Fibroblast of lung (primary cell): ENCODE data around the gene MATK. TPM values are rescaled to one million over a fixed set of nuclear protein-coding genes. Genes with fewer than 3 reads are reported as not detected.

Experiments used
- DNase-seq, 2 donors: peaks; one replicate each; pipeline versions ENCODE4 v3.0.0 to v3.0.0-alpha.2; 2010; ENCODE audit warnings: low read depth in 2 of 2
- H2AFZ ChIP-seq: 2 replicates; pipeline ENCODE4 v1.5.1; 2012; ENCODE audit warnings: low read length, control low read depth, inconsistent platforms
- H3K27ac ChIP-seq: 2 replicates; pipeline ENCODE4 v1.5.1; 2011; ENCODE audit warnings: low read length, control low read depth; ENCODE audit not compliant: insufficient read depth
- H3K27me3 ChIP-seq: 2 replicates; pipeline ENCODE4 v1.5.1; 2011; ENCODE audit warnings: mild to moderate bottlenecking, low read length; ENCODE audit not compliant: control insufficient read depth, insufficient read depth
- H3K36me3 ChIP-seq: 2 replicates; pipeline ENCODE4 v1.5.1; 2011; ENCODE audit warnings: low read length; ENCODE audit not compliant: control insufficient read depth, insufficient read depth
- H3K4me1 ChIP-seq: 2 replicates; pipeline ENCODE4 v1.5.1; 2011; ENCODE audit warnings: low read length; ENCODE audit not compliant: control insufficient read depth, insufficient read depth; ENCODE audit errors: extremely low read depth
- H3K4me2 ChIP-seq: 2 replicates; pipeline ENCODE4 v1.5.1; 2011; ENCODE audit warnings: low read length, control low read depth; ENCODE audit not compliant: insufficient read depth; ENCODE audit errors: extremely low read depth
- H3K4me3 ChIP-seq, 4 experiments: fragments of 200-600 bp in 1 of 4; sonication (generic) in 1 of 4; replicated peaks in 1 of 4; 2 replicates each; pipeline ENCODE4 v1.5.1; 2011 to 2016; ENCODE audit warnings: low read length in 4 of 4, low read depth in 3 of 4, mild to moderate bottlenecking in 3 of 4, control low read depth in 2 of 4, inconsistent platforms in 1 of 4, mixed read lengths in 1 of 4; ENCODE audit not compliant: insufficient read depth in 1 of 4; ENCODE audit errors: control extremely low read depth in 1 of 4
- H3K79me2 ChIP-seq: 2 replicates; pipeline ENCODE4 v1.5.1; 2012; ENCODE audit warnings: mild to moderate bottlenecking, low read length, inconsistent platforms; ENCODE audit not compliant: control insufficient read depth, insufficient read depth
- H3K9ac ChIP-seq: 2 replicates; pipeline ENCODE4 v1.5.1; 2011; ENCODE audit warnings: mild to moderate bottlenecking, low read length, control low read depth; ENCODE audit not compliant: insufficient read depth
- H3K9me3 ChIP-seq: 2 replicates; pipeline ENCODE4 v1.5.1; 2012; ENCODE audit warnings: low read depth, low read length; ENCODE audit not compliant: control insufficient read depth, insufficient read depth
- H4K20me1 ChIP-seq: 2 replicates; pipeline ENCODE4 v1.5.1; 2011; ENCODE audit warnings: low read length; ENCODE audit not compliant: control insufficient read depth, insufficient read depth; ENCODE audit errors: extremely low read depth
- EZH2 ChIP-seq: IDR thresholded peaks from 2 replicates; pipeline ENCODE4 v1.5.1; 2012; ENCODE audit warnings: low read length, control low read depth, mild to moderate bottlenecking; ENCODE audit errors: missing control alignments
- polyA plus RNA-seq, 2 donors: library from polyadenylated mRNA; depleted of rRNA in 1 of 2; stranded (reverse) in 1 of 2; unstranded in 1 of 2; fragments of >200 nt; gene quantifications; 2 replicates each; pipeline ENCODE4 v1.2.1, GENCODE V29; 2011 to 2012; ENCODE audit warnings: missing spikeins in 1 of 2
- total RNA-seq: library from RNA; depleted of rRNA; stranded (reverse); fragments of >200 nt; gene quantifications from 2 replicates; pipeline ENCODE4 v1.2.1, GENCODE V29; 2014
- TF ChIP-seq, protein P1 (sequence below), 2 donors: IDR thresholded peaks in 1 of 2; conservative IDR thresholded peaks in 1 of 2; 1 replicate in 1 of 2; 2 replicates in 1 of 2; pipeline ENCODE4 v1.5.1; 2011 to 2012; ENCODE audit warnings: low read length in 2 of 2, control low read depth in 1 of 2, inconsistent platforms in 1 of 2, low read depth in 1 of 2, mild to moderate bottlenecking in 1 of 2

MATK gene
- total and polyA plus RNA-seq, 2 donors (not counting 1 experiment from before 2014, with no cell fraction given), result under 0.01 TPM; not detected in 1

DNA sequence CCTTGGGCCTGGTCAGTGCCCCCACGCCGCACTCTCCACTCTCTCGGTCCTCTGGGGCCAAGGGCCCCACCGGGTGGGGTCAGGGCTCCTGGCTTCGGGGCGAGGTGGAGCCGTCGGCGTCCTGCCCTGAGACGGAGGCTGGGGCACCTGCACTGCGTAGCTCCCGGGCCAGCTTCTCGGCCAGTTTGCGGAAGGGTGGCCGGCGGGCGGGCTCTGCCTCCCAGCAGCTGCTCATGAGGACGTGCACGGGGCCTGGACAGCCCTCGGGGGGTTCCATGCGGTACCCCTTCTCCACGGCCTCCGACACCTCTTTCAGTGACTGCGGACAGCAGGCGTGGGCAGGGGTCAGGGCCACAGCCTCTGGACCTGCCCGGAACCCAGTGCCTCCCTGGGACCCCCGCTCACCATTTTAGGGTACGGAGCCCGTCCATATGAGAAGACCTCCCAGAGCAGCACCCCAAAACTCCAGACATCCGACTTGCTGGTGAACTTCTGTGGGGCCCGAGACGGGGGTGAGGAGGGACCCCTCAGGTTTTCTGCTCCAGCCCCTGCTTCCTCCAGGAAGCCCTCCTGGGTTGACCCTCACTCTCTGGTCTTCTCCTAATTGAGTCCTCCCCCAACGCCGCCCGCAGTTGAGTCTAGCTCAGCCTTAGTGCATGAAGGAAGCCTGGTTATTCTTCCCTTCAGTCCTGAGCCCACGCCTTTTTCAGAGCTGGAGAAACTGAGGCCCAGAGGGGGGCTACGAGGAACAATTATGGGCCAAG, 7.9 kb downstream of the MATK start:
- no peak overlapping the region for H3K4me2 ChIP-seq
- no peaks in the 10 kb centered on the region for H3K36me3 ChIP-seq
- H3K27ac ChIP-seq, result no peak overlapping the region
- H3K9ac ChIP-seq, result no peak overlapping the region
- DNase-seq, result no peak
- no peaks in the 10 kb centered on the region for H3K9me3 ChIP-seq
- no peaks in the 10 kb centered on the region for H4K20me1 ChIP-seq
- H3K4me1 ChIP-seq, result no peaks in the 10 kb centered on the region
- H3K27me3 ChIP-seq, result no peaks in the 10 kb centered on the region
- TF ChIP-seq, protein P1, sequence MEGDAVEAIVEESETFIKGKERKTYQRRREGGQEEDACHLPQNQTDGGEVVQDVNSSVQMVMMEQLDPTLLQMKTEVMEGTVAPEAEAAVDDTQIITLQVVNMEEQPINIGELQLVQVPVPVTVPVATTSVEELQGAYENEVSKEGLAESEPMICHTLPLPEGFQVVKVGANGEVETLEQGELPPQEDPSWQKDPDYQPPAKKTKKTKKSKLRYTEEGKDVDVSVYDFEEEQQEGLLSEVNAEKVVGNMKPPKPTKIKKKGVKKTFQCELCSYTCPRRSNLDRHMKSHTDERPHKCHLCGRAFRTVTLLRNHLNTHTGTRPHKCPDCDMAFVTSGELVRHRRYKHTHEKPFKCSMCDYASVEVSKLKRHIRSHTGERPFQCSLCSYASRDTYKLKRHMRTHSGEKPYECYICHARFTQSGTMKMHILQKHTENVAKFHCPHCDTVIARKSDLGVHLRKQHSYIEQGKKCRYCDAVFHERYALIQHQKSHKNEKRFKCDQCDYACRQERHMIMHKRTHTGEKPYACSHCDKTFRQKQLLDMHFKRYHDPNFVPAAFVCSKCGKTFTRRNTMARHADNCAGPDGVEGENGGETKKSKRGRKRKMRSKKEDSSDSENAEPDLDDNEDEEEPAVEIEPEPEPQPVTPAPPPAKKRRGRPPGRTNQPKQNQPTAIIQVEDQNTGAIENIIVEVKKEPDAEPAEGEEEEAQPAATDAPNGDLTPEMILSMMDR (conservative IDR thresholded peaks at IDR 0.05 in 1 of 2, IDR thresholded peaks at IDR 0.05 in 1 of 2; ENCODE audit: low read depth in 1 of 2, low read length in 2 of 2), result no peak
- TF ChIP-seq EZH2, result no peak
- H3K4me3 ChIP-seq, result no peak overlapping the region
- H2AFZ ChIP-seq, result no peak overlapping the region
- H3K79me2 ChIP-seq, result no peaks in the 10 kb centered on the region

- Histone ChIP-seq H4K20me1 (no peaks in the 10 kb centered on the region), H3K4me1 (no peaks in the 10 kb centered on the region), H3K36me3 (no peaks in the 10 kb centered on the region), H3K27me3 (no peaks in the 10 kb centered on the region), H3K4me3 (no peak overlapping the region), H3K27ac (no peak overlapping the region), H3K4me2 (no peak overlapping the region), H3K79me2 (no peaks in the 10 kb centered on the region), H2AFZ (no peak overlapping the region), H3K9ac (no peak overlapping the region), H3K9me3 (no peaks in the 10 kb centered on the region)
- DNase-seq, result no peak
- TF ChIP-seq EZH2, result no peak
- TF ChIP-seq, protein P1 (conservative IDR thresholded peaks at IDR 0.05 in 1 of 2, IDR thresholded peaks at IDR 0.05 in 1 of 2; ENCODE audit: low read depth in 1 of 2, low read length in 2 of 2), result no peak
These were observed 9.6 kb downstream of the MATK start for GRCh38 chr19:3776479-3777040.

DNA sequence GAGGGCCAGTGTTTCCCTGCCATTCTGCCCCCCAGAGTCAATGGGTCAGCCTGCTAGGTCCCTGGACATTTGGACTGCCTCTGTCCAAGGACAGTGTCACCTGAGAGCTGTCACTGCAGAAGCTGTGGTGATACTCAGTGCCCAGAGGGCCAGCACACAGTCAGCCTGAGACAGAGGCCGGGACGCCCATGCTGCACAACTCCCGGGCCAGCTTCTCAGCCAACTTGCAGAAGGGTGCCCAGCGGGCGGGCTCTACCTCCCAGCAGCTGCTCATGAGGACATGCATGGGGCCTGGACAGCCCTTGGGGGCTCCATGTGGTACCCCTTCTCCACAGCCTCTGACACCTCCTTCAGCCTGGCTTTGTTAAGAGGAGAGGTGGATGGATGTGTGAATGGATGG, 10.3 kb downstream of the MATK start:
- Histone ChIP-seq H3K9me3 (no peaks in the 10 kb centered on the region), H2AFZ (no peak overlapping the region), H3K27ac (no peak overlapping the region), H3K36me3 (no peaks in the 10 kb centered on the region), H3K9ac (no peak overlapping the region), H3K79me2 (no peaks in the 10 kb centered on the region), H3K4me2 (no peak overlapping the region), H3K27me3 (no peaks in the 10 kb centered on the region), H4K20me1 (no peaks in the 10 kb centered on the region), H3K4me3 (no peak overlapping the region), H3K4me1 (no peaks in the 10 kb centered on the region)
- TF ChIP-seq EZH2, result no peak
- TF ChIP-seq, protein P1 (conservative IDR thresholded peaks at IDR 0.05 in 1 of 2, IDR thresholded peaks at IDR 0.05 in 1 of 2; ENCODE audit: low read depth in 1 of 2, low read length in 2 of 2), result no peak
- DNase-seq, result no peak
